ENCODE data around the gene NTM. TPM values are rescaled to one million over a fixed set of nuclear protein-coding genes. Genes with fewer than 3 reads are reported as not detected.

Gene NTM
- total RNA-seq, 2 experiments from 2014 or later, result not detected

- ChIA-PET POLR2A (no interaction called here), CTCF (no interaction called here)
- Mint-ChIP-seq H3K4me3 (no peak overlapping the region), H3K4me1 (no peaks in the 10 kb centered on the region), H3K9me3 (peaks cover 5% of the 10 kb centered on the region), H3K27ac (no peak overlapping the region), H3K27me3 (no peaks in the 10 kb centered on the region), H3K36me3 (ENCODE audit: low read depth) (no peaks in the 10 kb centered on the region)
- no peak for DNase-seq
Observed at GRCh38 chr11:131883332-131883731, 512.9 kb downstream of the NTM start.

GRCh38 chr11:131884461-131885073 lies 514.2 kb downstream of the NTM start:
- DNase-seq, result no peak
- Mint-ChIP-seq H3K27me3 (no peaks in the 10 kb centered on the region), H3K36me3 (ENCODE audit: low read depth) (no peaks in the 10 kb centered on the region), H3K4me3 (no peak overlapping the region), H3K9me3 (peaks cover 5% of the 10 kb centered on the region), H3K27ac (no peak overlapping the region), H3K4me1 (no peaks in the 10 kb centered on the region)
- POLR2A ChIA-PET, result no interaction called here
- CTCF ChIA-PET, result no interaction called here

- Mint-ChIP-seq H3K4me1 (no peaks in the 10 kb centered on the region), H3K36me3 (ENCODE audit: low read depth) (no peaks in the 10 kb centered on the region), H3K27ac (no peak overlapping the region), H3K27me3 (no peaks in the 10 kb centered on the region), H3K4me3 (no peak overlapping the region), H3K9me3 (peaks cover 5% of the 10 kb centered on the region)
- CTCF ChIA-PET, result no interaction called here
- POLR2A ChIA-PET, result no interaction called here
- DNase-seq, result no peak
Observed at GRCh38 chr11:131885431-131885830, 515.0 kb downstream of the NTM start.

- no peak for DNase-seq
- peaks cover 5% of the 10 kb centered on the region for H3K9me3 Mint-ChIP-seq
- no peak overlapping the region for H3K27ac Mint-ChIP-seq
- CTCF ChIA-PET, result no interaction called here
- no peaks in the 10 kb centered on the region for H3K4me1 Mint-ChIP-seq
- H3K36me3 Mint-ChIP-seq (ENCODE audit: low read depth), result no peaks in the 10 kb centered on the region
- H3K4me3 Mint-ChIP-seq, result no peak overlapping the region
- H3K27me3 Mint-ChIP-seq, result no peaks in the 10 kb centered on the region
- POLR2A ChIA-PET, result no interaction called here
Observed at GRCh38 chr11:131886201-131886600, 515.8 kb downstream of the NTM start.

- CTCF ChIA-PET, result no interaction called here
- Mint-ChIP-seq H3K4me1 (no peaks in the 10 kb centered on the region), H3K27me3 (no peaks in the 10 kb centered on the region), H3K36me3 (ENCODE audit: low read depth) (no peaks in the 10 kb centered on the region), H3K27ac (no peak overlapping the region), H3K9me3 (no peaks in the 10 kb centered on the region), H3K4me3 (no peak overlapping the region)
- DNase-seq, result no peak
- POLR2A ChIA-PET, result no interaction called here
Observed at GRCh38 chr11:131888230-131888855, 517.9 kb downstream of the NTM start.

- Mint-ChIP-seq H3K9me3 (no peaks in the 10 kb centered on the region), H3K4me1 (no peaks in the 10 kb centered on the region), H3K36me3 (ENCODE audit: low read depth) (no peaks in the 10 kb centered on the region), H3K4me3 (no peak overlapping the region), H3K27ac (no peak overlapping the region), H3K27me3 (no peaks in the 10 kb centered on the region)
- CTCF ChIA-PET, result no interaction called here
- POLR2A ChIA-PET, result no interaction called here
- DNase-seq, result no peak
Observed at GRCh38 chr11:131889146-131889577, 518.7 kb downstream of the NTM start.

GRCh38 chr11:131889760-131890581 lies 519.6 kb downstream of the NTM start:
- H3K36me3 Mint-ChIP-seq (ENCODE audit: low read depth), result no peaks in the 10 kb centered on the region
- H3K9me3 Mint-ChIP-seq, result no peaks in the 10 kb centered on the region
- ChIA-PET CTCF (no interaction called here), POLR2A (no interaction called here)
- no peak overlapping the region for H3K27ac Mint-ChIP-seq
- no peak for DNase-seq
- no peak overlapping the region for H3K4me3 Mint-ChIP-seq
- H3K4me1 Mint-ChIP-seq, result no peaks in the 10 kb centered on the region
- H3K27me3 Mint-ChIP-seq, result no peaks in the 10 kb centered on the region

- Mint-ChIP-seq H3K36me3 (ENCODE audit: low read depth) (no peaks in the 10 kb centered on the region), H3K9me3 (no peaks in the 10 kb centered on the region), H3K4me3 (no peak overlapping the region), H3K4me1 (no peaks in the 10 kb centered on the region), H3K27me3 (no peaks in the 10 kb centered on the region), H3K27ac (no peak overlapping the region)
- ChIA-PET CTCF (no interaction called here), POLR2A (no interaction called here)
- DNase-seq, result no peak
Observed at GRCh38 chr11:131893103-131893890, 522.9 kb downstream of the NTM start.

GRCh38 chr11:131893988-131894387 lies 523.6 kb downstream of the NTM start:
- H3K4me3 Mint-ChIP-seq, result no peak overlapping the region
- DNase-seq, result no peak
- no peaks in the 10 kb centered on the region for H3K27me3 Mint-ChIP-seq
- no peak overlapping the region for H3K27ac Mint-ChIP-seq
- H3K9me3 Mint-ChIP-seq, result no peaks in the 10 kb centered on the region
- no peaks in the 10 kb centered on the region for H3K36me3 Mint-ChIP-seq (ENCODE audit: low read depth)
- CTCF ChIA-PET, result no interaction called here
- POLR2A ChIA-PET, result no interaction called here
- H3K4me1 Mint-ChIP-seq, result no peaks in the 10 kb centered on the region

GRCh38 chr11:131894615-131895544 lies 524.5 kb downstream of the NTM start:
- no peak overlapping the region for H3K27ac Mint-ChIP-seq
- no peak overlapping the region for H3K4me3 Mint-ChIP-seq
- no peaks in the 10 kb centered on the region for H3K36me3 Mint-ChIP-seq (ENCODE audit: low read depth)
- POLR2A ChIA-PET, result no interaction called here
- H3K4me1 Mint-ChIP-seq, result no peaks in the 10 kb centered on the region
- DNase-seq, result no peak
- no peaks in the 10 kb centered on the region for H3K27me3 Mint-ChIP-seq
- H3K9me3 Mint-ChIP-seq, result no peaks in the 10 kb centered on the region
- CTCF ChIA-PET, result no interaction called here

GRCh38 chr11:131895865-131896264 lies 525.5 kb downstream of the NTM start:
- no peak for DNase-seq
- no peak overlapping the region for H3K4me3 Mint-ChIP-seq
- ChIA-PET CTCF (no interaction called here), POLR2A (no interaction called here)
- H3K36me3 Mint-ChIP-seq (ENCODE audit: low read depth), result no peaks in the 10 kb centered on the region
- H3K9me3 Mint-ChIP-seq, result no peaks in the 10 kb centered on the region
- no peaks in the 10 kb centered on the region for H3K4me1 Mint-ChIP-seq
- H3K27ac Mint-ChIP-seq, result no peak overlapping the region
- H3K27me3 Mint-ChIP-seq, result no peaks in the 10 kb centered on the region

GRCh38 chr11:131896978-131897615 lies 526.7 kb downstream of the NTM start:
- Mint-ChIP-seq H3K9me3 (no peaks in the 10 kb centered on the region), H3K4me1 (no peaks in the 10 kb centered on the region), H3K27ac (no peak overlapping the region), H3K27me3 (no peaks in the 10 kb centered on the region), H3K4me3 (no peak overlapping the region), H3K36me3 (ENCODE audit: low read depth) (no peaks in the 10 kb centered on the region)
- DNase-seq, result no peak
- ChIA-PET POLR2A (no interaction called here), CTCF (no interaction called here)
